GM21619 (cell line): ENCODE measurements around the gene UBL5.

Experiments
- ATAC-seq: cut with Tn5 transposase; IDR thresholded peaks from one replicate; pipeline ENCODE4 v1.9.1; 2021; ENCODE audit not compliant: unreplicated experiment

The UBL5 gene

GRCh38 chr19:9849791-9850190, 22.1 kb downstream of the UBL5 start:
- no peak for ATAC-seq

DNA sequence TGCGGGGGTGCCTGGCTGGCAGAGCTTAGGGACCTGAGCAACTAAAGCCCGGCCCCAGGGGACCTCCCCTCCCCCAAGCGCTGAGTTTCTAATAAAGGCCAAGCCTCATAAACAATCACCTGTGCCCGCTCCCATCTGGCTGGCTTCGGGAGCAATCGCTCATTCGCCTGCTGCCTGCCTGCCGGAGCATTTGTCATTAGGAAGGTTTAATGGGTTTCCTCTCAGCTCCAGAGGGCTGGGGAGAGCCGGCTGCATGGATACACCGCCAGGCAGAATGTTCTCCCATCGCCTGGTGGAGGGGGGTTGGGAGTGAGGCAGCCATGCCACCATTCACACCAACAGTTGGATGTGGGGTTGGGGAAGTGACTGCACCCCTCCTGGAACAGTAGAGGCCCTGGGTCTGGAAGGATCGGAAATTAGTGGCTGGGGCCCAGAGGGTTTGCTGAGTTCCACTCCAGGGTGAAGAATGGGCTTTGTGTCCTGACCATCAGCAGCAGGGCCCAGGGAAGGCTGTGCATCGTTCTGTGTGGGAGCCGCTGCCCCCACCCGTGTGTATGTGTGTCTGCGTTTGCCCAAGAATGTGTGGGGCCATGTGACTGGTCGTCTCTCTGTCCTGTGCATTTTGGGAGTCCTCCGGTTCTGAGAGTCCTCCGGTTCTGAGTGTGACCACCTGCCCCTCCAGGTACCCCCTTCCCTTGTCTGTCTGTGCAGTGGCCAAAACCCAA, 22.7 kb downstream of the UBL5 start:
- ATAC-seq = no peak

DNA sequence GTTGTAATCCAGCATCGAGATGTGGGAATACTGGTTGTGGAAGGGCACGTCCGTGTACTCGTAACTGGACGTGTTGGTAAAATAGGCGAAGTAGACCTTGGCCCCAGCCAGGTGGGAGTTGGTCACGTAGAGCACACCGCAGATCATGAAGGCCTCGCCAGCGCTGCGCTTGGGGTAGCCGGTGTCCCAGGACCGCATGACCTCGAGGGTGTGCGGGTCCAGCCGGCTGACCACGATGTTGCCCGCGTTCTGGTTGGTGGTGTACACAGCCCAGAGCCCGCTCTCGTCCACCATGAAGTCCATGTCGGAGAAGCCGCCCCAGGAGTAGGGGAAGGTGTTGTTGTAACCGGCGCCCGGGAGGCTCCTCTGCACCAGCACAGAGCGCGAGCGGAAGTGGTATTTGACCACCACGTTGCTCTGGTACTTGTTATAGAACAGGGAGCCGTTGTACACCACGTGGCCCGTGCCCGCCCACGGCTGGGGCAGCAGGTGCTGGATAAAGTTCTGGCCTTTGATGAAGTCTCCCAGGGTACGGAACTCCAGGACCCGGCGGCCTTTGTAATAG, 26.6 kb downstream of the UBL5 start:
- no peak for ATAC-seq

GRCh38 chr19:9856609-9857008, 28.9 kb downstream of the UBL5 start:
- no peak for ATAC-seq

- ATAC-seq = no peak
These were observed 29.5 kb downstream of the UBL5 start for GRCh38 chr19:9857076-9857721.

DNA sequence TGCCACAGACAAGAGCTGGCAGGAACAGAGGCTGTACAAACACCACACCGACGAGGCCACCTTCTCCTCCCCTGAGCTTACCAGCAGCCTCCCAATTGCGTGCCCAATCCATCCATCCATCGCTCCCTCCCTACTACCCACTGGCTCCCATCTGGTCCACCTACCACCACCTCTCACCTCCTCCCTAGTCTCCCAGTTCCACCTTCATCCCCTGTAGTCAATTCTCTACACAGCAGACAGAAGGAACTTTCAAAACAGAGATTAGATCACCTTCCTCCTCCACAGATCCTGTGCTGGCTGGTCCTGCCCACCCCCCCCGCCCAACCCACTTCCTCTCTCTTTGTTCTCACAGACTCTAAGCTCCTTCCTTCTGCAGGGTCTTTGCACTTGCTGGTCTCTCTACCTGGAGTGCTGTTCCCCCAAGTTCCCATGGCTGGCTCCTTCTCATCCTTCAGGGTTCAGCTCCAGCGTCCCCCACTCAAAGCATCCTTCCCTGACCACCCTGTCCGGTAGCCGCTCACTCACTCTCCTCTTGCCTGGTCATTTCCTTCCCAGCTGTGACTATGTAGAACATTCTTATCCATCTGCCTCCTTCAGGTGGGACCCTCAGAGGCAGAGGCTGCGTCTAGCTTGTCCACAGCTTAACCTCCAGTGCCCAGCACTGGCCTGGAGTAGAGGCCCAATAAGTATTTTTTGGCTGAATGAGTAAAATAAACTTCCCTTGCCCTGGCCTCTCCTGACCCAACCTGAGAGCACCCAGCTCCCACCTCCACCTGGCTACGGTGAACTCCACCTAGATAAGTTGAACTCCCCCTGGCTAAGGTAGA, 30.4 kb downstream of the UBL5 start:
- ATAC-seq = no peak

- ATAC-seq = no peak
These were observed 31.0 kb downstream of the UBL5 start for GRCh38 chr19:9858766-9859165.

DNA sequence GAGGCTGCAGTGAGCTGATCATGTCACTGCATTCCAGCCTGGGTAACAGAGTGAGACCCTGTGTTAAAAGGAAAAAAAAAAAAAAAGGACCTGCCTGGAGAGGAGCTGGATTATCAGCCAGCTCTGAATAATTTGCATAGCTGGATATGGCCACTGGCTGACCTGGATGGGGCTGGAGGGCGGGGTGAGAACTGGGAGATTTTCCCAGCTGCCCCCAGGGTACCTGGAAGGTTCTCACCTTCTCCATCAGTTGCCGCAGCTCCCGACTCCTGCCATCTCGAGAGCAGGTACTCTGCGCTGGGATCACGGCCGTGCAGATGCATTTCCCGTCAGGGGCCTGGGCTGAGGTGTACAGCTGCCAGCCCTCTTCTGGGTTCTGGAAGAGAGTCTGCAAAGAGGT, 32.7 kb downstream of the UBL5 start:
- ATAC-seq = no peak

DNA sequence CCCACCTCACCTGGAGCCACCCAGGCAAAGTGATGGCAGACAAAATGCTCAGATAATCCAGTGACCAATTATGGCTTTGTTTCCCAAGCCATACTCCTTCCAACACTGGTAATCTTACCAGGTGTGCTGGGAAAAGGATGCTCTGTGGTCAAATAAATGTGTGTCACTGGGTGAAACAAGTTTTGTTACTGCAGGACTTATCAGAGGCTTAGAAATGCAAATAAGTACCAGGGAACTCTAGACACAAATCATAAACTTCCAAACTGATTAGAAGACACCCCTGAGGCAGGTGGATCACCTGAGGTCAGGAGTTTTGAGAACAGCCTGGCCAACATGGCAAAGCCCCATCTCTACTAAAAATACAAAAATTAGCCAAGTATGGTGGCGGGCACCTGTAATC, 33.8 kb downstream of the UBL5 start:
- no peak for ATAC-seq

- ATAC-seq = no peak
These were observed 35.2 kb downstream of the UBL5 start for GRCh38 chr19:9862938-9863337.

GRCh38 chr19:9863759-9864158, 36.0 kb downstream of the UBL5 start:
- ATAC-seq = no peak

DNA sequence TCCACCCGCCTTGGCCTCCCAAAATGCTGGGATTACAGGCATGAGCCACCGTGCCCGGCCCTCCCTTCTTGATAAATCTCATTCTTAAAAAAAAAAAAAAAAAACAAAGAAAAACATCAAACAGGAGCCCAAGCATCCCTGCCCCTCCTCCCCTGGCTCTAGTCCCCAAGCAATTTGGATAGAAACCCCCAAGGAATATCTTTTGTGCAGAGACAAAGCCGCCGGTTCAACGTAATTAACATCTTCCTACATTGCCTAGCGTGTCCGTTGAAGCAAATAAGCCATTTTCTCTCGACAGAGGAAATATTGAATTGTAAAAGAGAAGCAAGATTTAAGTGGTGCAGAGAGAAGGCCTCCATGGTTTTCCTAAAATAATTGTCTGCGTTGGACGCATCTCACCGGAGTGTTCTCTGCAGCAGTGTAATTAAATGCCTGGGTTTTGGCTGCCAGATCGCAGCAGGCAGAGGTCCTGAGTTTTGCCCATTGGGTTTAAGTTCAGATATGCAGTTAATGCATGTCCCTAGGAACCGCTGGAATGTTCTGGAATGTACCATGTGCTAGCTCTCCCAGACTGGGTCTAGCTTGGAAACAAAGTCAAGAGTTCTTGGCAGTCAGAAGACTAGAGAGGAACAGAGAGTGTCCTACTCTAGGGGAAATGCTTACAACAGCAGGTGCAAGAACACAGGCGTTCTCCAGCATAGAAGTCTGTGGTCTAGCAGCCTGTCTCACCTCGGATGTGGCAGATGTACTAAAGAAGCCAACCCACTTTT, 38.2 kb downstream of the UBL5 start:
- no peak for ATAC-seq

DNA sequence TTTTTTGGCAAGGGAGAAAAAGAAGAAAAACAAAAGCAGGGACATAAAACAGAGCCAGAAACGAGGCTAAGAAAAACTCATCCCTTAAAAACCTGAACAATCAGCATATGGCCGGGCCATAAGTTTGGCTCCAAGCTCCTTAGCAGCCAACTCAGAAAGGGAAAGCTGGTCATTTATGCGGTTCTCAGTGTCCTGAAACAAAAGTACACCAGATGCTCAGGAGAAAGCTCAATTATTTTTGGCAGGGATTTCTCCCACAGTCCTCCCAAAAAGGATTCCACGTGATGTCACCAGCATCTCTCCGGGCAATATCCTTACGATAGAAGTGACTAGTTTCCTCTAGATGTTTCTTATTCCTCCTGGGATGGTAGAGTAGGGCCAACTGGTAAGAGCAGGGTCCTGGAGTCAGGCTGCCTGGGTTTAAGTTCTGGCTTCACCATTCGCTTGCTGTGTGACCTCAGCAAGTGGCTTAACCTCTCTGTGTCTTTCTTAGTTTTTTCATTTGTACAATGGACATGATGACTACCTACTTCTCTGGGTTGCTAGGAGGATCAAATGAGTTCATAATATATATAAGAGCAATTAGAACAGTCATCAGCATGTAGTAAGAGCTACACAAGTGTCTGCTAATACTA, 41.4 kb downstream of the UBL5 start:
- ATAC-seq = no peak

DNA sequence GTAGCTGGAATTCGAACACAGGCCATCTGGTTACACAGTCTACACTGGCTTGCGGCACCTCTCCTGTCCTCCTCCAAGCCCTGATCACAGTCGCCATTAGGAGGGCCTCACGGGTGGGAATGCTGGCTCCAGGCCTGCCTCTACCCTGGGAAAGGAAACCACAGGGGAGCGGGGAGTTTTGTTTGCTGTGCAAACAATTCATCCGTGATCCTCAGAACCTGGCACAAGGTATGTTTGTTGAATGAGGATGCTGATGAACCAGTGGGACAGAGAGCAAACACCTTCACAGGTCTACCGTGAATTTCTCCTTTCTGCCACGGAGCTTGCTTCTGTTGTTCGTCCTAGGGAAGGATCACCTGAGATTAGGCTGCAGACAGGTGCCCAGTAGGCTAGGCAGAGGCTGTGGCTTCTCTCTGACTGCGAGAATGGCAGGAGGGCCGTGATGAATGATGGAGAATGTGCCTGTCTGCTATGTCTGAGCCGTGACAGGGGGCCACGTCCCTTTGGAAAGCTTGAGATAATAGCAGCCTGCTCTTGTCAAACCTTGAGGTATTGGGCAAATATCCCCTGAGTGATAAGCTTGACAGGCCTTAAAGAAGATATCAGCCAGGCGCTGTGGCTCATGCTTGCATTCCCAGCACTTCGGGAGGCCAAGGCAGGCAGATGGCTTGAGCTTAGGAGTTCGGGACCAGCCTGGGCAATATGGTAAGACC, 44.1 kb downstream of the UBL5 start:
- ATAC-seq = no peak

DNA sequence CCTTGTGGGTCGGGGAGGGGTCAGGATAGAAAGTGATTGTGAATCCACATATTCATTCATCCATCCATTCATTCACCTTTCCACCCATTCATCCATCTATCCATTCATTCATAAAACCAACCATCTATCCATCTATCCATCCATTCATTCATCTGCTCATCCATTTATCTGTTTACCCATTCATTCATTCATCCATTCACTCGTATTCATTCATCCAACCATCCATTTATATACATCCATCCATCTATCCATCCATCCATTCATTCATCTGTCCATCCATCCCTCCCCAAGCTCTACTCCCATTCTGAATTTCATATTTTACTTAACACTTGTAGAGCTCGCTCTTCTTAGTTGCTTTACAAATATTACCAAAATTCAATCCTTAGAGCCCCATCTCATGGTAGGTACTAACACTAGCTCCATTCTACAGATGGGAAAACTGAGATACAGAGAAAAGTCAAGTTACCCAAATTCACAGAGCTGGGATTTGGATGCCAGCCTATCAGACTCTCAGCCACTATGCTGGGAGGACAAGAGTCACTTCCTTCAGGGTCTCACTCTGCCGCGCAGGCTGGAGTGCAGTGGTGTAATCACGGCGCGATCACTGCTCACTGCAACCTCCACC, 45.0 kb downstream of the UBL5 start:
- no peak for ATAC-seq

DNA sequence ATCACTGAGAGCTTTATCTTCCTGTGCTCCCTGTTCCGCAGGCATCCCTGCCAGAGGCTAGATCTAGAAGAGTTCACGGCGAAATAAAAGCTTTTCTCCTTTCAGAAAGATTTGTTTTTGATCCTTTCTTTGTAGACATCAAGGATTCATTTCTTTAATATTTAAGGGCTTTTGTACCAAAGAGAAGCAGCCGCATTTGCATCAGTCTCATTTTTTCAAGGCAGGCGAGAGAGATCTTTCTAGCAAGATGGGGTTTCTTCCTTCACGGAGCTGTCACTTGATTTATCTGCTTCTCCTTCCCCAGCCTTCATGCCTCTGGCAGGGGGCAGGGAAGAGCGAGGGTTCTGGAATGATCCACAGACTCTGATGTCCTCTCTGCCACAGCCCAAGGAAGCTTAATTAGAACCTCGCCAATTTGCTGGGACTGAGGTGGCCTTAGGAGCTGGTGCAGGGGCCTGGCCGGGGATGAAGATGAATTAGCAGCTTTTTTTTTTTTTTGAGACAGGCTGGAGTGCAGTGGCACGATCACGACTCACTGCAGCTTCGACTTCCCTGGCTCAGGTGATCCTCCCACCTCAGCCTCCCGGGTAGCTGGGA, 47.4 kb downstream of the UBL5 start:
- no peak for ATAC-seq

- no peak for ATAC-seq
These were observed 48.1 kb downstream of the UBL5 start for GRCh38 chr19:9875796-9876195.

DNA sequence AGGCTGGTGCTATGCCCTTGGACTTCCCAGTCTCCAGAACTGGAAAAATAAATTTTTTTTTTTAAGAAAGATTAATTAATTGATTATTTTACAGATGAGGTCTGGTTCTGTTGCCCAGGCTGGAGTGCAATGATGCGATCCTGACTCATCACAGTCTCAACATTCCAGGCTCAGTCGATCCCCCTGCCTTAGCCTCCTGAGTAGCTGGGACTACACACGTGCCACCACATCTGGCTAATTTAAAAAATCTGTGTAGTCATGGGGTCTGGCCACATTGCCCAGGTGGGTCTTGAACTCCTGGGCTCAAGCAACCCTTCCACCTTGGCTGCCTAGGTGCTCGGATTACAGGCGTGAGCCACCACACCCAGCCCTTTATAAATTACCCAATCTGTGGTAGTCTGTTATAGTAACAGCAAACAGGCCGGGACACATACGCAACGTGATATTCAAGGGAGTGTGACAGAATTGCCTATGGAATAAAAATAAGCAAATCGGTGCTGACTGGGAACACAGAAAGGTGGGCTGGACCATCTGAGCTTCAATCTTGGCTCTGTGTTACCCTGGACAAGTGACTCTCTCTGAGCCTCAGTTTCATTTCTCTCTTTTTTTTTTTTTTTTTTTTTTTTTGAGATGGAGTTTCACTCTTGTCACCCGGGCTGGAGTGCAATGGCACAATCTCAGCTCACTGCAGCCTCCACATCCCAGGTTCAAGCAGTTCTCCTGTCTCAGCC, 50.2 kb downstream of the UBL5 start:
- ATAC-seq = no peak
